Activated T-helper 1 cell treated with anti-CD3 and anti-CD28 coated beads, Interleukin-12 subunit alpha, Interleukin-12 subunit beta, Interleukin-2, Interleukin-4 antibody, amounts not matched to agents 30 ng/mL and 10 ng/mL and 1 ng/mL, durations not matched to agents 14 hours and 24 hours and 36 hours (primary cell): ENCODE results near the gene PPY. TPM values are rescaled to one million over a fixed set of nuclear protein-coding genes. Genes with fewer than 3 reads are reported as not detected.

Experiments
- total RNA-seq: library from RNA; stranded (reverse); gene quantifications from 2 replicates; pipeline ENCODE4 v1.2.3, GENCODE V29; 2022

Gene PPY
- total RNA-seq, 1 donor from 2014 or later: not detected

Other genes with a start within 250 kb of the PPY start
- gene SOST, start 183.7 kb downstream of the PPY start, total RNA-seq: not detected in 2 replicates
- 11.7 and 12.0 TPM in 2 replicates for gene DUSP3, start 163.5 kb downstream of the PPY start, total RNA-seq
- not detected in 2 replicates for gene CFAP97D1, start 162.0 kb downstream of the PPY start, total RNA-seq
- 0.22 and 0.47 TPM in 2 replicates for gene MPP3, start 109.3 kb downstream of the PPY start, total RNA-seq
- not detected in 2 replicates for gene CD300LG, start 95.3 kb downstream of the PPY start, total RNA-seq
- 0.91 and 1.4 TPM in 2 replicates for gene MPP2, start 34.9 kb downstream of the PPY start, total RNA-seq
- gene PYY, start 11.5 kb upstream of the PPY start, total RNA-seq: 0.36 TPM in 1 of 2 replicates, not detected in the other
- gene NAGS, start 62.1 kb upstream of the PPY start, total RNA-seq: 0.39 and 0.60 TPM in 2 replicates
- gene TMEM101, start 72.5 kb upstream of the PPY start, total RNA-seq: 31.6 and 32.8 TPM in 2 replicates
- gene LSM12, start 124.2 kb upstream of the PPY start, total RNA-seq: 93.9 and 95.4 TPM in 2 replicates
- 33.5 and 34.9 TPM in 2 replicates for gene G6PC3, start 128.3 kb upstream of the PPY start, total RNA-seq
- 20.6 and 22.8 TPM in 2 replicates for gene HDAC5, start 181.2 kb upstream of the PPY start, total RNA-seq
- 23.0 and 23.1 TPM in 2 replicates for gene HROB, start 199.5 kb upstream of the PPY start, total RNA-seq
- 0.31 and 0.42 TPM in 2 replicates for gene ASB16, start 228.2 kb upstream of the PPY start, total RNA-seq
- 17.3 and 18.7 TPM in 2 replicates for gene TMUB2, start 244.5 kb upstream of the PPY start, total RNA-seq